Uterus (tissue), 2 donors: ENCODE results near the gene RGS9.

Experiments used
- POLR2A ChIP-seq, 2 donors: fragments of 450-650 bp; IDR thresholded peaks; one replicate each; pipeline ENCODE4 v1.6.1; 2016; ENCODE audit warnings: antibody characterized with exemption in 2 of 2, mild to moderate bottlenecking in 1 of 2, moderate library complexity in 1 of 2
- TF ChIP-seq, protein P1 (sequence below), 4 experiments: fragments of 200-600 bp in 2 of 4; fragments of 450-650 bp in 2 of 4; sonication (generic) in 2 of 4; IDR thresholded peaks; one replicate each; pipeline ENCODE4 v1.5.1; 2016 to 2019; ENCODE audit warnings: antibody characterized with exemption in 4 of 4, mild to moderate bottlenecking in 2 of 4, moderate library complexity in 1 of 4

DNA sequence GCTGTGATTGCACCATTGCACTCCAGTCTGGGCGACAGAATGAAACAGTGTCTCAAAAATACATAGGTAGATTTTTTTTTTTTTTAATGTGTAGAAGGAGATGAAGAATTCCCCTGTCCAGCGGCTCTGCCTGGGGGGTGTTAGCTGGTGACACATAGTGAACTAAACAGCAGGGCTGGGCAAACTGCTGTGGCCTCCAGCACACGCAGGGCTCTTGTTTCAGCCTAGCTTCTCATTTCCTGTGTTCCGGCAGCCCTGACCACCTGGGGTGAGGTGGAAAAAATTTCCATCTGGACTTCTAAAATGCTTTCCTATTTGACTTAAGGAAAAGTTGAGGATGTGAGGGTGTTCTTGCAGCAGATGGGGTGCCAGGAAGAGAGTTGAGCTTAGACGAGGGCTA is 33.3 kb upstream of the RGS9 start:
- TF ChIP-seq, protein P1, sequence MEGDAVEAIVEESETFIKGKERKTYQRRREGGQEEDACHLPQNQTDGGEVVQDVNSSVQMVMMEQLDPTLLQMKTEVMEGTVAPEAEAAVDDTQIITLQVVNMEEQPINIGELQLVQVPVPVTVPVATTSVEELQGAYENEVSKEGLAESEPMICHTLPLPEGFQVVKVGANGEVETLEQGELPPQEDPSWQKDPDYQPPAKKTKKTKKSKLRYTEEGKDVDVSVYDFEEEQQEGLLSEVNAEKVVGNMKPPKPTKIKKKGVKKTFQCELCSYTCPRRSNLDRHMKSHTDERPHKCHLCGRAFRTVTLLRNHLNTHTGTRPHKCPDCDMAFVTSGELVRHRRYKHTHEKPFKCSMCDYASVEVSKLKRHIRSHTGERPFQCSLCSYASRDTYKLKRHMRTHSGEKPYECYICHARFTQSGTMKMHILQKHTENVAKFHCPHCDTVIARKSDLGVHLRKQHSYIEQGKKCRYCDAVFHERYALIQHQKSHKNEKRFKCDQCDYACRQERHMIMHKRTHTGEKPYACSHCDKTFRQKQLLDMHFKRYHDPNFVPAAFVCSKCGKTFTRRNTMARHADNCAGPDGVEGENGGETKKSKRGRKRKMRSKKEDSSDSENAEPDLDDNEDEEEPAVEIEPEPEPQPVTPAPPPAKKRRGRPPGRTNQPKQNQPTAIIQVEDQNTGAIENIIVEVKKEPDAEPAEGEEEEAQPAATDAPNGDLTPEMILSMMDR (IDR thresholded peaks at IDR 0.05): no peak
- TF ChIP-seq POLR2A (IDR thresholded peaks at IDR 0.05): no peak
